Measurements from ENCODE around the gene TREM2. TPM values are rescaled to one million over a fixed set of nuclear protein-coding genes. Genes with fewer than 3 reads are reported as not detected.

TREM2 gene
- total RNA-seq, 5 donors from 2014 or later (not counting 1 experiment from before 2014, with no cell fraction given): 0.23 to 0.25 TPM; not detected in 3

GRCh38 chr6:41153992-41154625 is 8.8 kb downstream of the TREM2 start, which contains the start of gene TREML1:
TREML1 (minus strand) TSS chr6:41154347; CDS start chr6:41154288, 59 bp downstream.
- POLR2A ChIA-PET: no interaction called here

GRCh38 chr6:41153451-41153850 is 9.5 kb downstream of the TREM2 start:
- H3K4me1 Mint-ChIP-seq: peaks cover 0 to 5% (median 4%) of the 10 kb centered on the region in 3 donors
- Histone ChIP-seq H3K9me3 (no peaks in the 10 kb centered on the region), H3K4me3 (ENCODE audit: control insufficient read depth in 1 of 2, extremely low read depth in 1 of 2, low read length in 1 of 2) (no peak overlapping the region), H3K27me3 (replicated peaks in 1 of 2; ENCODE audit: control insufficient read depth in 2 of 2, extremely low read depth in 1 of 2, insufficient read depth in 2 of 2, low read length in 1 of 2) (peaks cover 0 to 5% of the 10 kb centered on the region in 2 experiments), H3K27ac (ENCODE audit: low read length) (no peak overlapping the region), H3K36me3 (ENCODE audit: control insufficient read depth in 2 of 2, extremely low read depth in 1 of 2, insufficient read depth in 1 of 2, low read length in 1 of 2) (no peaks in the 10 kb centered on the region), H3K4me1 (ENCODE audit: control insufficient read depth in 1 of 2, extremely low read depth in 1 of 2, insufficient read depth in 2 of 2, low read length in 2 of 2) (no peaks in the 10 kb centered on the region)
- ChIA-PET POLR2A (no interaction called here), CTCF (no interaction called here)
- ATAC-seq (replicated peaks in 1 of 4): no peak
- no peak overlapping the region for H3K27ac Mint-ChIP-seq
- no peaks in the 10 kb centered on the region for H3K9me3 Mint-ChIP-seq
- no peaks in the 10 kb centered on the region for H3K27me3 Mint-ChIP-seq
- WGBS (ENCODE audit: insufficient coverage): 71% methylated on average over 1 of the region's 4 CpGs
- H3K4me3 Mint-ChIP-seq: no peak overlapping the region
- no peak for DNase-seq
- H3K36me3 Mint-ChIP-seq: peaks cover 7% of the 10 kb centered on the region

More at GRCh38 chr6:41153992-41154625, 8.8 kb downstream of the TREM2 start, which contains the start of gene TREML1:
- CTCF ChIA-PET: no interaction called here
- Mint-ChIP-seq H3K9me3 (no peaks in the 10 kb centered on the region), H3K4me3 (no peak within 1 kb of the TSS), H3K27me3 (peaks cover 0 to 3% of the 10 kb centered on the region in 2 donors), H3K27ac (no peak within 1 kb of the TSS), H3K4me1 (peaks cover 0 to 3% (median 0%) of the 10 kb centered on the region in 3 donors), H3K36me3 (peaks cover under 1% of the 10 kb centered on the region)
- no peaks in the 10 kb centered on the region for H3K4me1 ChIP-seq (ENCODE audit: control insufficient read depth in 1 of 2, extremely low read depth in 1 of 2, insufficient read depth in 2 of 2, low read length in 2 of 2)
- H3K9me3 ChIP-seq: no peaks in the 10 kb centered on the region
- ATAC-seq (replicated peaks in 1 of 4) (no peak), DNase-seq (no peak)
- 43% methylated on average over 2 of the region's 5 CpGs for WGBS (ENCODE audit: insufficient coverage)
- peaks cover 0 to 9% of the 10 kb centered on the region in 2 experiments for H3K27me3 ChIP-seq (replicated peaks in 1 of 2; ENCODE audit: control insufficient read depth in 2 of 2, extremely low read depth in 1 of 2, insufficient read depth in 2 of 2, low read length in 1 of 2)
- H3K27ac ChIP-seq (ENCODE audit: low read length): no peak within 1 kb of the TSS
- H3K36me3 ChIP-seq (ENCODE audit: control insufficient read depth in 2 of 2, extremely low read depth in 1 of 2, insufficient read depth in 1 of 2, low read length in 1 of 2): no peaks in the 10 kb centered on the region
- H3K4me3 ChIP-seq (ENCODE audit: control insufficient read depth in 1 of 2, extremely low read depth in 1 of 2, low read length in 1 of 2): no peak within 1 kb of the TSS

DNA sequence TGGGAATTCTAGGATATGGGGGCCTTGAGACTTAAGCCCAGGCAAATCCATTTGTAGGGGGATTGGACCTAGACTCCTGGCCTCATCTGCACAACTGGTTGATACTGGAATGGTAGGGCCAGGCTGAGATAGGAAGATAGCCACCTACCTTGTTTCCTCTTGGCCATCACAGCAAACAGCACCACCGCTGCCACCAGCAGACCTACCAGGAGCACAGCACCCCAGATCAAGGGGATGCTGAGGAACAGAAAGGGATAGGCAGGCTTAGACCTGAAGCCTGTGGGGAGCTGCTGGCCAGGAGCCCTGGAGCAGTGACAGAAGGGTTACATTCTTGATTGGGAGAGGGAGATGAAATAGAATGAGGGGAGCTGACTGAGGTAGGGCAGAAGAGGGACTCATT is 12.2 kb downstream of the TREM2 start:
- no peak overlapping the region for H3K27ac ChIP-seq (ENCODE audit: low read length)
- no peaks in the 10 kb centered on the region for H3K9me3 Mint-ChIP-seq
- ChIA-PET CTCF (no interaction called here), POLR2A (no interaction called here)
- no peaks in the 10 kb centered on the region for H3K36me3 ChIP-seq (ENCODE audit: control insufficient read depth in 2 of 2, extremely low read depth in 1 of 2, insufficient read depth in 1 of 2, low read length in 1 of 2)
- H3K27ac Mint-ChIP-seq: no peak overlapping the region
- peaks cover 2% of the 10 kb centered on the region for H3K9me3 ChIP-seq
- no peak overlapping the region for H3K4me3 ChIP-seq (ENCODE audit: control insufficient read depth in 1 of 2, extremely low read depth in 1 of 2, low read length in 1 of 2)
- H3K27me3 ChIP-seq (replicated peaks in 1 of 2; ENCODE audit: control insufficient read depth in 2 of 2, extremely low read depth in 1 of 2, insufficient read depth in 2 of 2, low read length in 1 of 2): peaks cover 0 to 4% of the 10 kb centered on the region in 2 experiments
- DNase-seq: no peak
- H3K27me3 Mint-ChIP-seq: no peaks in the 10 kb centered on the region
- H3K4me1 Mint-ChIP-seq: peaks cover 11 to 19% (median 18%) of the 10 kb centered on the region in 3 donors
- ATAC-seq (replicated peaks in 1 of 4): no peak
- peaks cover 2 to 3% of the 10 kb centered on the region in 2 experiments for H3K4me1 ChIP-seq (ENCODE audit: control insufficient read depth in 1 of 2, extremely low read depth in 1 of 2, insufficient read depth in 2 of 2, low read length in 2 of 2)
- no CpG with 5 or more reads among the region's 1 CpG for WGBS (ENCODE audit: insufficient coverage)
- H3K4me3 Mint-ChIP-seq: no peak overlapping the region
- H3K36me3 Mint-ChIP-seq: peaks cover 10% of the 10 kb centered on the region

- Mint-ChIP-seq H3K4me1 (peaks cover 11 to 19% (median 15%) of the 10 kb centered on the region in 3 donors), H3K27ac (no peak overlapping the region)
- CTCF ChIA-PET: no interaction called here
These were observed 15.0 kb downstream of the TREM2 start for GRCh38 chr6:41147917-41148316.

GRCh38 chr6:41136911-41137310 is 26.0 kb downstream of the TREM2 start:
- Histone ChIP-seq H3K4me1 (ENCODE audit: control insufficient read depth in 1 of 2, extremely low read depth in 1 of 2, insufficient read depth in 2 of 2, low read length in 2 of 2) (no peaks in the 10 kb centered on the region), H3K4me3 (ENCODE audit: control insufficient read depth in 1 of 2, extremely low read depth in 1 of 2, low read length in 1 of 2) (no peak overlapping the region), H3K27ac (ENCODE audit: low read length) (no peak overlapping the region), H3K27me3 (replicated peaks in 1 of 2; ENCODE audit: control insufficient read depth in 2 of 2, extremely low read depth in 1 of 2, insufficient read depth in 2 of 2, low read length in 1 of 2) (no peaks in the 10 kb centered on the region), H3K9me3 (no peaks in the 10 kb centered on the region), H3K36me3 (ENCODE audit: control insufficient read depth in 2 of 2, extremely low read depth in 1 of 2, insufficient read depth in 1 of 2, low read length in 1 of 2) (peaks cover 8 to 17% of the 10 kb centered on the region in 2 donors)
- ChIA-PET POLR2A (no interaction called here), CTCF (interaction anchor here in 1 of 2 donors (0.5 kb wide), 1 partner anchor 1805 kb away, joined by 3 read pairs; no protein-coding TSS in a partner anchor)
- H3K4me1 Mint-ChIP-seq: no peaks in the 10 kb centered on the region
- no peak overlapping the region for H3K27ac Mint-ChIP-seq
- DNase-seq (no peak), ATAC-seq (replicated peaks in 1 of 4) (no peak)
- H3K36me3 Mint-ChIP-seq: peaks cover 53% of the 10 kb centered on the region
- no peaks in the 10 kb centered on the region for H3K27me3 Mint-ChIP-seq
- H3K4me3 Mint-ChIP-seq: no peak overlapping the region
- no peaks in the 10 kb centered on the region for H3K9me3 Mint-ChIP-seq

More at GRCh38 chr6:41147917-41148316, 15.0 kb downstream of the TREM2 start:
- no peak for DNase-seq
- Mint-ChIP-seq H3K4me3 (peak overlapping the region in 1 of 3 donors; percentile 57), H3K27me3 (no peaks in the 10 kb centered on the region), H3K9me3 (no peaks in the 10 kb centered on the region), H3K36me3 (peaks cover 33% of the 10 kb centered on the region)
- no CpG with 5 or more reads among the region's 1 CpG for WGBS (ENCODE audit: insufficient coverage)
- H3K4me3 ChIP-seq (ENCODE audit: control insufficient read depth in 1 of 2, extremely low read depth in 1 of 2, low read length in 1 of 2): no peak overlapping the region
- H3K9me3 ChIP-seq: peaks cover 2% of the 10 kb centered on the region
- no peaks in the 10 kb centered on the region for H3K36me3 ChIP-seq (ENCODE audit: control insufficient read depth in 2 of 2, extremely low read depth in 1 of 2, insufficient read depth in 1 of 2, low read length in 1 of 2)
- no peak overlapping the region for H3K27ac ChIP-seq (ENCODE audit: low read length)
- no peaks in the 10 kb centered on the region for H3K27me3 ChIP-seq (replicated peaks in 1 of 2; ENCODE audit: control insufficient read depth in 2 of 2, extremely low read depth in 1 of 2, insufficient read depth in 2 of 2, low read length in 1 of 2)
- POLR2A ChIA-PET: no interaction called here
- peaks cover 2 to 3% of the 10 kb centered on the region in 2 experiments for H3K4me1 ChIP-seq (ENCODE audit: control insufficient read depth in 1 of 2, extremely low read depth in 1 of 2, insufficient read depth in 2 of 2, low read length in 2 of 2)
- ATAC-seq (replicated peaks in 1 of 4): no peak

DNA sequence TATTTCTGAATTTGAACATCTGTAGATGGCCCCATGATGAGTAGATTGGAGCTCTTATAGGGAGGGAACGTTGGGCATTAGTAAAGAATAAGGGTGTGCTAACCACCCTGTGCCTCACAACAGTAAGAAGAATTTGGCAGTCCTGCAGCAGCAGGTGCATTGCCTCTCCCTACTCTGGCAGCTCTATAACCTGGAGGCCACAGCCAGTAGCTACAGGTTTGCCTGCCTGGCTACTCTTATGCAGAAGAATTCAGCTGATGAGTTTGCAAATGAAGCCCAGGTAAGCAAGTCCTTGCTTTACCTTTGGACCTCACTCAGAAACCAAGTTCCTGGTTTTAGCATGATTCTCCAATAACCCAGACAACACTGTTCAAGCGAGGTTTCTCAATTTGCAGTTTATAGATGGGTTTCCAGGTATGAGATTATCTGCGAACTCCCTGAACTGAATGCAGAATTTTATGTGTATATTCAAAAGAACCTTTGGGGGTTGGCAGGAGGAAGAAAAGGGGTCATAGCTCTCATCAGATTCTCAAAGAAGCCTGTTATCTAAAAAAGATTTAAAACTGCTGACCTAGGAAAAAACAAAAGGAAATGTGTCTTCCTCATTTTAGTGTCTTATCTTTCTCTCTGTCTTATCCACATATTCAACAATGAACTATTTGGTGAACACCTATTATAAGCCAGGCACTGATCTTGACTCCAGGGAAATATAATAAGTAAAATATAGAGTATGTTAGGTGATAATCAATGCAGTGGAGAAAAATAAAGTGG is 27.7 kb downstream of the TREM2 start:
- no peaks in the 10 kb centered on the region for H3K4me1 ChIP-seq (ENCODE audit: control insufficient read depth in 1 of 2, extremely low read depth in 1 of 2, insufficient read depth in 2 of 2, low read length in 2 of 2)
- H3K4me3 ChIP-seq (ENCODE audit: control insufficient read depth in 1 of 2, extremely low read depth in 1 of 2, low read length in 1 of 2): no peak overlapping the region
- peaks cover 8 to 17% of the 10 kb centered on the region in 2 donors for H3K36me3 ChIP-seq (ENCODE audit: control insufficient read depth in 2 of 2, extremely low read depth in 1 of 2, insufficient read depth in 1 of 2, low read length in 1 of 2)
- H3K4me1 Mint-ChIP-seq: no peaks in the 10 kb centered on the region
- H3K27ac ChIP-seq (ENCODE audit: low read length): no peak overlapping the region
- H3K27ac Mint-ChIP-seq: no peak overlapping the region
- ATAC-seq (replicated peaks in 1 of 4) (no peak), DNase-seq (no peak)
- no peaks in the 10 kb centered on the region for H3K27me3 ChIP-seq (replicated peaks in 1 of 2; ENCODE audit: control insufficient read depth in 2 of 2, extremely low read depth in 1 of 2, insufficient read depth in 2 of 2, low read length in 1 of 2)
- no peaks in the 10 kb centered on the region for H3K9me3 Mint-ChIP-seq
- no peaks in the 10 kb centered on the region for H3K9me3 ChIP-seq
- ChIA-PET CTCF (no interaction called here), POLR2A (no interaction called here)
- no peaks in the 10 kb centered on the region for H3K27me3 Mint-ChIP-seq
- 100% methylated on average over 1 of the region's 3 CpGs for WGBS (ENCODE audit: insufficient coverage)
- no peak overlapping the region for H3K4me3 Mint-ChIP-seq
- peaks cover 49% of the 10 kb centered on the region for H3K36me3 Mint-ChIP-seq

Data from T-cell (primary cell).